Uterus (tissue), 4 donors: ENCODE measurements around the gene TXNDC11. TPM values are rescaled to one million over a fixed set of nuclear protein-coding genes. Genes with fewer than 3 reads are reported as not detected.
A peak's percentile ranks its signal among the peaks of the same experiment; 100 is the strongest.

Experiments
- DNase-seq, 2 donors: peaks; one replicate each; pipeline ENCODE4 v3.0.0-alpha.2; 2019 to 2020
- H3K27ac ChIP-seq, 2 donors: fragments of 200-600 bp; sonication (generic); 1 replicate in 1 of 2; 2 replicates in 1 of 2; pipeline ENCODE4 v1.5.1; 2016 to 2018
- H3K27me3 ChIP-seq, 2 donors: fragments of 200-600 bp; sonication (generic); one replicate each; pipeline ENCODE4 v1.5.1; 2018 to 2019; ENCODE audit warnings: control low read depth in 1 of 2
- H3K36me3 ChIP-seq, 2 donors: fragments of 200-600 bp; sonication (generic); one replicate each; pipeline ENCODE4 v1.5.1; 2019; ENCODE audit warnings: control low read depth in 1 of 2
- H3K4me1 ChIP-seq, 2 donors: fragments of 200-600 bp; sonication (generic); one replicate each; pipeline ENCODE4 v1.5.1; 2018 to 2019; ENCODE audit warnings: control low read depth in 1 of 2
- H3K4me3 ChIP-seq, 2 donors: fragments of 200-600 bp; sonication (generic); 1 replicate in 1 of 2; 2 replicates in 1 of 2; pipeline ENCODE4 v1.5.1; 2018 to 2019; ENCODE audit warnings: mild to moderate bottlenecking in 1 of 2
- H3K9me3 ChIP-seq, 2 donors: fragments of 200-600 bp; sonication (generic); one replicate each; pipeline ENCODE4 v1.5.1; 2019; ENCODE audit warnings: control low read depth in 1 of 2
- CTCF ChIP-seq, 4 experiments: fragments of 200-600 bp in 2 of 4; fragments of 450-650 bp in 2 of 4; sonication (generic) in 2 of 4; IDR thresholded peaks; one replicate each; pipeline ENCODE4 v1.5.1; 2016 to 2019; ENCODE audit warnings: antibody characterized with exemption in 4 of 4, mild to moderate bottlenecking in 2 of 4, moderate library complexity in 1 of 4
- POLR2A ChIP-seq, 2 donors: fragments of 450-650 bp; IDR thresholded peaks; one replicate each; pipeline ENCODE4 v1.6.1; 2016; ENCODE audit warnings: antibody characterized with exemption in 2 of 2, mild to moderate bottlenecking in 1 of 2, moderate library complexity in 1 of 2
- intact Hi-C: fragments of 100-400 bp; cut with DNase I; formaldehyde crosslinking; loops from one replicate; pipeline ENCODE4 v1.15.1; 2023; ENCODE audit warnings: low total_unique reads
- total RNA-seq, 4 donors: library from RNA; depleted of rRNA in 3 of 4; stranded (reverse); fragments of >200 nt in 3 of 4; gene quantifications; one replicate each; pipeline versions ENCODE4 v1.1.0 to v1.2.4, GENCODE V29; 2014 to 2023
- donor health status: DM: yes; HTN: yes; CAD: no.

Gene TXNDC11
- total RNA-seq, 4 donors from 2014 or later = 6.1 to 52.0 (median 40.0) TPM

- H3K4me1 ChIP-seq = no peaks in the 10 kb centered on the region
Measured at GRCh38 chr16:11696266-11697012, 46.2 kb downstream of the TXNDC11 start.

DNA sequence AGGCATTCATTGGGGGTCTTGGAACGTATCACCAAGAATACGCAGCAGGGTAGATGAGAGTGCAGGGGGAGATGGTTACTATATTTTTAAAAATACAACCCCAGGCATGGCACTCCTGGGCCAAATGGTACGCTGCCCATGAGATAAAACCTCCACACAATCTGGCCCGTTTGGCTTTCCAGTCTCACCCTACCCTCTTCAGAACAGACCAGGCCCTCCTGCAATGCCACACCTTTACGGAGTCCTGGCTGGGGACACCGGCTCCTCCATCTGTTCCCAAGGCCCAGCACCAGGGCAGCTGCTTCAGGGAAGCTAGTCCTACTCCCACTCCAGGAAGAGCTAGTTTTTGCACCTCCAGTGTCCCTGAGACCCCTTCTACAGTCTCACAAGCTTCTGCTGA lies 50.0 kb downstream of the TXNDC11 start:
- Histone ChIP-seq H3K4me3 (no peak overlapping the region), H3K27me3 (no peaks in the 10 kb centered on the region), H3K36me3 (no peaks in the 10 kb centered on the region), H3K4me1 (no peaks in the 10 kb centered on the region), H3K27ac (no peak overlapping the region), H3K9me3 (no peaks in the 10 kb centered on the region)
- peak in 1 of 2 donors; percentile 5 for DNase-seq
- intact Hi-C loops = no loop called here
- TF ChIP-seq CTCF (IDR thresholded peaks at IDR 0.05) (no peak), POLR2A (IDR thresholded peaks at IDR 0.05) (no peak)

More at GRCh38 chr16:11696266-11697012, 46.2 kb downstream of the TXNDC11 start:
- no peak overlapping the region for H3K4me3 ChIP-seq
- intact Hi-C loops = no loop called here
- no peaks in the 10 kb centered on the region for H3K27me3 ChIP-seq
- no peak overlapping the region for H3K27ac ChIP-seq
- H3K9me3 ChIP-seq = no peaks in the 10 kb centered on the region
- no peaks in the 10 kb centered on the region for H3K36me3 ChIP-seq
- no peak for TF ChIP-seq POLR2A (IDR thresholded peaks at IDR 0.05)
- no peak for DNase-seq

DNA sequence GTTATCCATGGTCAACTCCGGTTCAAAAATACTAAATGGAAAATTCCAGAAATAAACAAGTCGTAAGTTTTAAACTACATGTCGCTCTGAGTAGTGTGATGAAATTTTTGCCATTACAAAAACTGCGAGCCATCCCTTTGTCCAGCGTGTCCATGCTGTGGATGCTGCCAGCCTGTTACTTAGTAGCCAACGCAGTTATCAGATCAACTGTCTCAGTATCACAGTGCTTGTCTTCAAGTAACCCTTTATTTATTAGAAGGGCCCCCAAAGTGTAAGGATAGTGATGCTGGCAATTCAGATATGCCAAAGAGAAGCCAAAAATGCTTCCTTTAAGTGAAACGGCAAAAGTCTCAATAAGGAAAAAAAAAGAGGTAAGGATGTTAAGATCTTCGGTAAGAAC lies 50.5 kb downstream of the TXNDC11 start:
- Histone ChIP-seq H3K36me3 (no peaks in the 10 kb centered on the region), H3K4me1 (no peaks in the 10 kb centered on the region), H3K4me3 (no peak overlapping the region), H3K9me3 (no peaks in the 10 kb centered on the region), H3K27ac (no peak overlapping the region), H3K27me3 (no peaks in the 10 kb centered on the region)
- no peak for DNase-seq
- no peak for TF ChIP-seq CTCF (IDR thresholded peaks at IDR 0.05)
- TF ChIP-seq POLR2A (IDR thresholded peaks at IDR 0.05) = no peak
- intact Hi-C loops = no loop called here

- no peak overlapping the region for H3K4me3 ChIP-seq
- no peaks in the 10 kb centered on the region for H3K9me3 ChIP-seq
- TF ChIP-seq POLR2A (IDR thresholded peaks at IDR 0.05) (no peak), CTCF (IDR thresholded peaks at IDR 0.05) (no peak)
- H3K27ac ChIP-seq = no peak overlapping the region
- intact Hi-C loops = no loop called here
- no peaks in the 10 kb centered on the region for H3K27me3 ChIP-seq
- peak in 1 of 2 donors; percentile 9 for DNase-seq
- H3K4me1 ChIP-seq = no peaks in the 10 kb centered on the region
- no peaks in the 10 kb centered on the region for H3K36me3 ChIP-seq
Measured at GRCh38 chr16:11691771-11692170, 50.9 kb downstream of the TXNDC11 start.

DNA sequence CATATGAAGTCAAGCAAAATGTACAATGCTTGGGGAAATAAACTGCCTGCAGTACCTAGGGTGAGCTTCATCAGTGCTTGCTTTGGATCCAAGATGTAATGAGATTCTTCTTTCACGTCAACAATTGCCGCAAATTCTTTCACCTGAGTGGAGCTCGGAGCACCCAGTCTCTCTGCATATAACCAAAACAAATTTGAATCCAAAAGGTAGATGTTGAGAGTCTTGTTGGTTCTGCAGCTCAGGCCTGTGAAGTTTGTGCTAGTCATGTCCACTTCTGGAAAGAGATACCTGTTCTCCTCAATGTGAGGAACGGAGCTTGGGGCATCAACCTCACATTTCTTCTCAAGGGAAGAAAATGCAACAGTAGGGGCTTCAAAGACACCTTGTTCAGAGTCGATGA lies 51.4 kb downstream of the TXNDC11 start:
- Histone ChIP-seq H3K27ac (no peak overlapping the region), H3K4me3 (no peak overlapping the region), H3K27me3 (no peaks in the 10 kb centered on the region), H3K36me3 (no peaks in the 10 kb centered on the region), H3K4me1 (peaks cover 0 to 4% of the 10 kb centered on the region in 2 donors), H3K9me3 (no peaks in the 10 kb centered on the region)
- TF ChIP-seq CTCF (IDR thresholded peaks at IDR 0.05) (no peak), POLR2A (IDR thresholded peaks at IDR 0.05) (no peak)
- DNase-seq = peak in 1 of 2 donors; percentile 3
- intact Hi-C loops = no loop called here
